ENCODE results near the gene ALX1. TPM values are rescaled to one million over a fixed set of nuclear protein-coding genes. Genes with fewer than 3 reads are reported as not detected.

The ALX1 gene
- total and polyA plus RNA-seq, 2 donors: 0.05 TPM

DNA sequence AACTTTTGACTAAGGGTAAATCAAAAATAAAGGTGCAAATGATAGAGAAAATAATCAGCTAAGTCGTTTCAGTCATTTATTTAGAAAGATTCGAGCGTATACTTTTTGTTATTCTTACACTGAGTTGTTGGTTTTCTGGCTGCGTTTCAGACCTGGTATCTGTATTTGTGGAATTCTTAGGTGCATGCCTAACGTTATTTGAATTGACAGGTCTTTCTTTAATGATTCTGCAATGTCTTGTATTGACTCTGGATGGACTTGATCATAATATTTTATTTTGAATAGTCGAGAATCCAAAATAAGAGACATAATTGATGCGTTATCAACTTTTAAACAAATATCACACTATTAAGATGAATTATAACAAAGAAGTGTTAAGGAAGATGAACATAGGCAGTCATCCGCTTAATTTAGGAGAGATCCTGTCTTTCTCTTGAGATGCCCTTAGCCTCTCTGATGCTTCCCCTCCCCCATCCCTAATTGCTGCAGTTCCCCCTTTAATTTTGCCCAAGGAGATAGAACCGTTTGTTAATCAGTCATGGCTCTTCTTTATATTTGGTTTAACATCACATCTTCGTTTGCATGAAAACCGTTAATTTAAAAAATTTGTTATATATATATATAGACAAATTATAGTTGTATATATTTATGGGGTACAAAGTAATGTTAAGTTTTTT, 1.8 kb downstream of the ALX1 start:
- H3K27ac ChIP-seq (ENCODE audit: low read depth in 1 of 2, low read length in 1 of 2): no peak overlapping the region
- peaks cover 45 to 65% of the 10 kb centered on the region in 2 donors for H3K27me3 ChIP-seq (ENCODE audit: control insufficient read depth in 2 of 2, insufficient read depth in 1 of 2, low read length in 1 of 2)
- no peaks in the 10 kb centered on the region for H3K36me3 ChIP-seq (ENCODE audit: control insufficient read depth in 2 of 2, insufficient read depth in 2 of 2, low read length in 1 of 2)
- peaks cover 0 to 3% of the 10 kb centered on the region in 2 donors for H3K9me3 ChIP-seq (ENCODE audit: control insufficient read depth in 2 of 2, insufficient read depth in 1 of 2, low read length in 1 of 2)
- no peak overlapping the region for H3K4me3 ChIP-seq (ENCODE audit: low read length in 2 of 2)
- H3K4me1 ChIP-seq (ENCODE audit: control insufficient read depth in 2 of 2, insufficient read depth in 2 of 2, low read length in 2 of 2): no peaks in the 10 kb centered on the region
- 13% methylated on average over 11 of the region's 11 CpGs for WGBS
- DNase-seq (ENCODE audit: low read depth in 6 of 9, low spot score in 9 of 9): no peak

- WGBS: 57% methylated on average over 6 of the region's 6 CpGs
- no peak for DNase-seq (ENCODE audit: low read depth in 6 of 9, low spot score in 9 of 9)
Observed at GRCh38 chr12:85283560-85283959, 3.5 kb downstream of the ALX1 start.

GRCh38 chr12:85296362-85296761, 16.3 kb downstream of the ALX1 start:
- no peaks in the 10 kb centered on the region for H3K9me3 ChIP-seq (ENCODE audit: control insufficient read depth in 2 of 2, insufficient read depth in 1 of 2, low read length in 1 of 2)
- no peaks in the 10 kb centered on the region for H3K27me3 ChIP-seq (ENCODE audit: control insufficient read depth in 2 of 2, insufficient read depth in 1 of 2, low read length in 1 of 2)
- H3K4me1 ChIP-seq (ENCODE audit: control insufficient read depth in 2 of 2, insufficient read depth in 2 of 2, low read length in 2 of 2): no peaks in the 10 kb centered on the region
- H3K36me3 ChIP-seq (ENCODE audit: control insufficient read depth in 2 of 2, insufficient read depth in 2 of 2, low read length in 1 of 2): no peaks in the 10 kb centered on the region
- H3K4me3 ChIP-seq (ENCODE audit: low read length in 2 of 2): no peak overlapping the region
- 74% methylated on average over 3 of the region's 3 CpGs for WGBS
- no peak overlapping the region for H3K27ac ChIP-seq (ENCODE audit: low read depth in 1 of 2, low read length in 1 of 2)
- DNase-seq (ENCODE audit: low read depth in 6 of 9, low spot score in 9 of 9): no peak

More at GRCh38 chr12:85283560-85283959, 3.5 kb downstream of the ALX1 start:
- H3K9me3 ChIP-seq (ENCODE audit: control insufficient read depth in 2 of 2, insufficient read depth in 1 of 2, low read length in 1 of 2): peaks cover 0 to 3% of the 10 kb centered on the region in 2 donors
- peaks cover 29 to 48% of the 10 kb centered on the region in 2 donors for H3K27me3 ChIP-seq (ENCODE audit: control insufficient read depth in 2 of 2, insufficient read depth in 1 of 2, low read length in 1 of 2)
- no peak overlapping the region for H3K4me3 ChIP-seq (ENCODE audit: low read length in 2 of 2)
- H3K36me3 ChIP-seq (ENCODE audit: control insufficient read depth in 2 of 2, insufficient read depth in 2 of 2, low read length in 1 of 2): no peaks in the 10 kb centered on the region
- H3K27ac ChIP-seq (ENCODE audit: low read depth in 1 of 2, low read length in 1 of 2): no peak overlapping the region
- no peaks in the 10 kb centered on the region for H3K4me1 ChIP-seq (ENCODE audit: control insufficient read depth in 2 of 2, insufficient read depth in 2 of 2, low read length in 2 of 2)

DNA sequence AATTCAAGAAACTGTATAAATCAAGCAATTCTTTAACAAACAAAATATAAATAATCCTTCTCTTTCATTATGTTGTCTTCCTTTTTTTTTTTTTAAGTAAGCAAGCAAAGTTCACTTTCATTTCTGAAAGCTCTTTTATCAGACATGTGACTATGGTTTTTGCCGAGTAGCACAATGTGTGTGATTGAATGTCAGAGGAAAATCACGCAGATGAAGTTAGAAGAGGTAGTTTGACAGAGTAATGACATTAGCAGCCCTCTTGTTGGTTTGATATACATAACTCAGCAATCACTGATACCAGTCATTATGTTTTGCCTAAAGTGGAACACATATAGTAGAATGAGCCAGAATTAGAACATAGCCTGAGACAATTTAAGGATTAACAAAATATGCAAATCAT, 19.0 kb downstream of the ALX1 start:
- no peak overlapping the region for H3K27ac ChIP-seq (ENCODE audit: low read depth in 1 of 2, low read length in 1 of 2)
- no peaks in the 10 kb centered on the region for H3K27me3 ChIP-seq (ENCODE audit: control insufficient read depth in 2 of 2, insufficient read depth in 1 of 2, low read length in 1 of 2)
- WGBS: 21% methylated on average over 2 of the region's 2 CpGs
- no peaks in the 10 kb centered on the region for H3K9me3 ChIP-seq (ENCODE audit: control insufficient read depth in 2 of 2, insufficient read depth in 1 of 2, low read length in 1 of 2)
- DNase-seq (ENCODE audit: low read depth in 6 of 9, low spot score in 9 of 9): no peak
- no peak overlapping the region for H3K4me3 ChIP-seq (ENCODE audit: low read length in 2 of 2)
- H3K36me3 ChIP-seq (ENCODE audit: control insufficient read depth in 2 of 2, insufficient read depth in 2 of 2, low read length in 1 of 2): no peaks in the 10 kb centered on the region
- no peaks in the 10 kb centered on the region for H3K4me1 ChIP-seq (ENCODE audit: control insufficient read depth in 2 of 2, insufficient read depth in 2 of 2, low read length in 2 of 2)

GRCh38 chr12:85301051-85301450, 21.0 kb downstream of the ALX1 start:
- Histone ChIP-seq H3K36me3 (ENCODE audit: control insufficient read depth in 2 of 2, insufficient read depth in 2 of 2, low read length in 1 of 2) (no peaks in the 10 kb centered on the region), H3K4me3 (ENCODE audit: low read length in 2 of 2) (no peak overlapping the region), H3K27ac (ENCODE audit: low read depth in 1 of 2, low read length in 1 of 2) (no peak overlapping the region), H3K4me1 (ENCODE audit: control insufficient read depth in 2 of 2, insufficient read depth in 2 of 2, low read length in 2 of 2) (no peaks in the 10 kb centered on the region), H3K27me3 (ENCODE audit: control insufficient read depth in 2 of 2, insufficient read depth in 1 of 2, low read length in 1 of 2) (no peaks in the 10 kb centered on the region), H3K9me3 (ENCODE audit: control insufficient read depth in 2 of 2, insufficient read depth in 1 of 2, low read length in 1 of 2) (no peaks in the 10 kb centered on the region)
- WGBS: 27% methylated on average over 7 of the region's 7 CpGs
- peak in 1 of 9 donors; percentile 23 for DNase-seq (ENCODE audit: low read depth in 6 of 9, low spot score in 9 of 9)

- DNase-seq (ENCODE audit: low read depth in 6 of 9, low spot score in 9 of 9): no peak
- 81% methylated on average over 5 of the region's 5 CpGs for WGBS
- Histone ChIP-seq H3K27me3 (ENCODE audit: control insufficient read depth in 2 of 2, insufficient read depth in 1 of 2, low read length in 1 of 2) (no peaks in the 10 kb centered on the region), H3K36me3 (ENCODE audit: control insufficient read depth in 2 of 2, insufficient read depth in 2 of 2, low read length in 1 of 2) (no peaks in the 10 kb centered on the region), H3K9me3 (ENCODE audit: control insufficient read depth in 2 of 2, insufficient read depth in 1 of 2, low read length in 1 of 2) (no peaks in the 10 kb centered on the region), H3K4me3 (ENCODE audit: low read length in 2 of 2) (no peak overlapping the region), H3K27ac (ENCODE audit: low read depth in 1 of 2, low read length in 1 of 2) (no peak overlapping the region), H3K4me1 (ENCODE audit: control insufficient read depth in 2 of 2, insufficient read depth in 2 of 2, low read length in 2 of 2) (no peaks in the 10 kb centered on the region)
Observed at GRCh38 chr12:85308374-85308773, 28.4 kb downstream of the ALX1 start.

- Histone ChIP-seq H3K27me3 (ENCODE audit: control insufficient read depth in 2 of 2, insufficient read depth in 1 of 2, low read length in 1 of 2) (no peaks in the 10 kb centered on the region), H3K4me3 (ENCODE audit: low read length in 2 of 2) (no peak overlapping the region), H3K9me3 (ENCODE audit: control insufficient read depth in 2 of 2, insufficient read depth in 1 of 2, low read length in 1 of 2) (no peaks in the 10 kb centered on the region), H3K27ac (ENCODE audit: low read depth in 1 of 2, low read length in 1 of 2) (no peak overlapping the region), H3K4me1 (ENCODE audit: control insufficient read depth in 2 of 2, insufficient read depth in 2 of 2, low read length in 2 of 2) (no peaks in the 10 kb centered on the region), H3K36me3 (ENCODE audit: control insufficient read depth in 2 of 2, insufficient read depth in 2 of 2, low read length in 1 of 2) (no peaks in the 10 kb centered on the region)
- WGBS: 68% methylated on average over 5 of the region's 5 CpGs
- DNase-seq (ENCODE audit: low read depth in 6 of 9, low spot score in 9 of 9): no peak
Observed at GRCh38 chr12:85309125-85309566, 29.1 kb downstream of the ALX1 start.

GRCh38 chr12:85310025-85310424, 30.0 kb downstream of the ALX1 start:
- Histone ChIP-seq H3K4me1 (ENCODE audit: control insufficient read depth in 2 of 2, insufficient read depth in 2 of 2, low read length in 2 of 2) (no peaks in the 10 kb centered on the region), H3K4me3 (ENCODE audit: low read length in 2 of 2) (no peak overlapping the region), H3K9me3 (ENCODE audit: control insufficient read depth in 2 of 2, insufficient read depth in 1 of 2, low read length in 1 of 2) (no peaks in the 10 kb centered on the region), H3K27me3 (ENCODE audit: control insufficient read depth in 2 of 2, insufficient read depth in 1 of 2, low read length in 1 of 2) (no peaks in the 10 kb centered on the region), H3K27ac (ENCODE audit: low read depth in 1 of 2, low read length in 1 of 2) (no peak overlapping the region), H3K36me3 (ENCODE audit: control insufficient read depth in 2 of 2, insufficient read depth in 2 of 2, low read length in 1 of 2) (no peaks in the 10 kb centered on the region)
- 73% methylated on average over 3 of the region's 3 CpGs for WGBS
- no peak for DNase-seq (ENCODE audit: low read depth in 6 of 9, low spot score in 9 of 9)

GRCh38 chr12:85310456-85311076, 30.5 kb downstream of the ALX1 start:
- Histone ChIP-seq H3K4me3 (ENCODE audit: low read length in 2 of 2) (no peak overlapping the region), H3K4me1 (ENCODE audit: control insufficient read depth in 2 of 2, insufficient read depth in 2 of 2, low read length in 2 of 2) (no peaks in the 10 kb centered on the region), H3K27me3 (ENCODE audit: control insufficient read depth in 2 of 2, insufficient read depth in 1 of 2, low read length in 1 of 2) (no peaks in the 10 kb centered on the region), H3K9me3 (ENCODE audit: control insufficient read depth in 2 of 2, insufficient read depth in 1 of 2, low read length in 1 of 2) (no peaks in the 10 kb centered on the region), H3K27ac (ENCODE audit: low read depth in 1 of 2, low read length in 1 of 2) (no peak overlapping the region), H3K36me3 (ENCODE audit: control insufficient read depth in 2 of 2, insufficient read depth in 2 of 2, low read length in 1 of 2) (no peaks in the 10 kb centered on the region)
- DNase-seq (ENCODE audit: low read depth in 6 of 9, low spot score in 9 of 9): no peak
- WGBS: 89% methylated on average over 2 of the region's 2 CpGs
